Astrocyte (in vitro differentiated cells and primary cell): ENCODE data around the gene FOXD4.
A peak's percentile ranks its signal among the peaks of the same experiment; 100 is the strongest.
"Not testable (repeated sequence)": the region's sequence is repeated elsewhere in the genome, so short reads cannot be mapped to it uniquely, and the experiment has no call there.

Experiments
- EZH2 ChIP-seq: IDR thresholded peaks from 2 replicates; pipeline ENCODE4 v1.6.1; 2012; ENCODE audit warnings: mild to moderate bottlenecking, low read length, inconsistent platforms; ENCODE audit not compliant: insufficient read depth
- TF ChIP-seq, protein P1 (sequence below): IDR thresholded peaks from 2 replicates; pipeline ENCODE4 v1.5.1; 2011; ENCODE audit warnings: low read depth, mild to moderate bottlenecking, inconsistent platforms, low read length, moderate library complexity; ENCODE audit not compliant: insufficient read depth

DNA sequence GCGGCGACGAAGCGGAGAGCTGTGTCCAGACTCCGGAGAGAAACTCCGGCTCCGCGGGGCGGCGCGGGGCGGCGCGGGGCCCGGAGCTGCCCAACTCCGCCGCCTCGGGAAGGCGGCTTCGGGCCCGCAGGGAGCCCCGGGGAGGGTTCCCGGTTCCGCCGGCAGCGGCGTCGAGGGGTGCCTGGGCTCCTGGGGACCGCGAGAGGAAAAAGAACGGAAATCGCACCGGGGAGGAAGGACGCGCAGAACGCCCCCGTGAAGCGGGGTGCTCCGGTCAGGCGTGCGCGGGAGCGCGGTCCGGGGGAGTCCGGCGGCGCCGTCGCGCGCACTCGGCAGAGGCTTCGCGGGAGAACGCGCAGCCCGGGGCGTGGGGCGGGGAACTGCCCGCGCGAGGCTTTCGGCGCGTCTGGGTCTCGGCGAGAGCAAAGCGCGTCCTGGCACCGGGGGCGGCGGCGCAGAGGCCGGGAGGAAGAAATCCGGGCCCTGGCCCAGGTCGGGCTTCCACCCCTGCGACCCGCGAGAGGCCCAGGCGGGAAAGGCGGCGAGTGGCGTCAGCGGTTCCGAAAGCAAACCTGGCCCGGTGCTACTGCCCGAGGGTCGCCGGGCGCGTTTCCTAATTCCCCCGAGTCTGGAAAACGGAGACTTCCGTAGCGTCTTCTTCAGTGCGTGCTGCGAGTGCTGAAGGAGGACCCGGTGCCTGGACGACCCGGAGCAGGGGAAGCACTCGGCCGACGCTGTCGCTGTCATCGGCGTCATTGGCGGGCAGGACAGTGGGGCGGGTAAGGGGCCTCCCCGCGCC, 4.5 kb downstream of the FOXD4 start:
- TF ChIP-seq, protein P1, sequence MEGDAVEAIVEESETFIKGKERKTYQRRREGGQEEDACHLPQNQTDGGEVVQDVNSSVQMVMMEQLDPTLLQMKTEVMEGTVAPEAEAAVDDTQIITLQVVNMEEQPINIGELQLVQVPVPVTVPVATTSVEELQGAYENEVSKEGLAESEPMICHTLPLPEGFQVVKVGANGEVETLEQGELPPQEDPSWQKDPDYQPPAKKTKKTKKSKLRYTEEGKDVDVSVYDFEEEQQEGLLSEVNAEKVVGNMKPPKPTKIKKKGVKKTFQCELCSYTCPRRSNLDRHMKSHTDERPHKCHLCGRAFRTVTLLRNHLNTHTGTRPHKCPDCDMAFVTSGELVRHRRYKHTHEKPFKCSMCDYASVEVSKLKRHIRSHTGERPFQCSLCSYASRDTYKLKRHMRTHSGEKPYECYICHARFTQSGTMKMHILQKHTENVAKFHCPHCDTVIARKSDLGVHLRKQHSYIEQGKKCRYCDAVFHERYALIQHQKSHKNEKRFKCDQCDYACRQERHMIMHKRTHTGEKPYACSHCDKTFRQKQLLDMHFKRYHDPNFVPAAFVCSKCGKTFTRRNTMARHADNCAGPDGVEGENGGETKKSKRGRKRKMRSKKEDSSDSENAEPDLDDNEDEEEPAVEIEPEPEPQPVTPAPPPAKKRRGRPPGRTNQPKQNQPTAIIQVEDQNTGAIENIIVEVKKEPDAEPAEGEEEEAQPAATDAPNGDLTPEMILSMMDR, result not testable (repeated sequence)
- TF ChIP-seq EZH2, result peak; percentile 93
